IMR-90 (cell line): ENCODE results near the gene CDH26. TPM values are rescaled to one million over a fixed set of nuclear protein-coding genes. Genes with fewer than 3 reads are reported as not detected.

ENCODE experiments used
- ATAC-seq: fragments of 200-7000 bp; cut with Tn5 transposase; 2 replicates; pipeline ENCODE4 v1.9.1; 2020; ENCODE audit warnings: low read depth, mild to moderate bottlenecking, moderate library complexity
- BruUV-seq: library from RNA; stranded (reverse); fragments of 400-500 nt; replicated peaks from 2 replicates; lab custom pipeline; 2021; lab: Mats Ljungman, UMichigan
- CTCF ChIA-PET: fragments of 300-600 bp; formaldehyde crosslinking; extraction: SDS; loops from one replicate; lab custom pipeline; 2021; ENCODE audit warnings: antibody characterized with exemption; lab: Yijun Ruan, JAX
- POLR2A ChIA-PET: fragments of 300-600 bp; sonication (Branson Sonifier 250); formaldehyde crosslinking; loops from one replicate; lab custom pipeline; 2022; ENCODE audit warnings: antibody characterized with exemption; ENCODE audit not compliant: unreplicated experiment; lab: Charles Lee
- DNase-seq: peaks from one replicate; pipeline ENCODE4 v3.0.0; 2013
- H2AFZ ChIP-seq: replicated peaks from 2 replicates; pipeline ENCODE3; 2013; ENCODE audit warnings: low read length, mild to moderate bottlenecking; ENCODE audit not compliant: poor library complexity
- H2AK5ac ChIP-seq: 2 replicates; pipeline ENCODE4 v1.6.1; 2013; ENCODE audit warnings: low read depth, low read length, inconsistent platforms
- H2AK9ac ChIP-seq: replicated peaks from 2 replicates; pipeline ENCODE3; 2013; ENCODE audit warnings: mild to moderate bottlenecking, low read depth, low read length, moderate library complexity; ENCODE audit not compliant: poor library complexity
- H2BK120ac ChIP-seq: 2 replicates; pipeline ENCODE4 v1.6.1; 2013; ENCODE audit warnings: low read depth, low read length, inconsistent platforms
- H2BK15ac ChIP-seq: 3 replicates; pipeline ENCODE4 v1.6.1; 2013; ENCODE audit warnings: low read depth, low read length, inconsistent platforms
- H2BK20ac ChIP-seq: 2 replicates; pipeline ENCODE4 v1.6.1; 2013; ENCODE audit warnings: low read depth, mild to moderate bottlenecking, inconsistent platforms, low read length, moderate library complexity
- H2BK5ac ChIP-seq: 2 replicates; pipeline ENCODE4 v1.6.1; 2013; ENCODE audit warnings: mild to moderate bottlenecking, low read depth, low read length, inconsistent platforms; ENCODE audit not compliant: poor library complexity, severe bottlenecking
- H3K14ac ChIP-seq: replicated peaks from 2 replicates; pipeline ENCODE4 v1.6.1; 2013; ENCODE audit warnings: low read depth, low read length, inconsistent platforms
- H3K18ac ChIP-seq: 2 replicates; pipeline ENCODE4 v1.6.1; 2013; ENCODE audit warnings: low read depth, low read length, control low read depth
- H3K23ac ChIP-seq: 2 replicates; pipeline ENCODE4 v1.6.1; 2013; ENCODE audit warnings: low read depth, low read length, inconsistent platforms
- H3K27ac ChIP-seq: 2 replicates; pipeline ENCODE4 v1.5.1; 2013; ENCODE audit warnings: mild to moderate bottlenecking, control low read depth, low read length; ENCODE audit not compliant: insufficient read depth
- H3K27me3 ChIP-seq: 2 replicates; pipeline ENCODE4 v1.6.1; 2013; ENCODE audit warnings: low read length; ENCODE audit not compliant: control insufficient read depth, insufficient read depth
- H3K36me3 ChIP-seq: 2 replicates; pipeline ENCODE4 v1.6.1; 2013; ENCODE audit warnings: low read length, mixed read lengths; ENCODE audit not compliant: control insufficient read depth, insufficient read depth
- H3K4ac ChIP-seq: 2 replicates; pipeline ENCODE4 v1.6.1; 2013; ENCODE audit warnings: low read depth, low read length, inconsistent platforms
- H3K4me1 ChIP-seq: 2 replicates; pipeline ENCODE4 v1.6.1; 2013; ENCODE audit warnings: low read length, mixed read lengths; ENCODE audit not compliant: control insufficient read depth, insufficient read depth
- H3K4me2 ChIP-seq: 2 replicates; pipeline ENCODE4 v1.6.1; 2013; ENCODE audit warnings: low read depth, mild to moderate bottlenecking, control low read depth, low read length, moderate library complexity
- H3K4me3 ChIP-seq: 2 replicates; pipeline ENCODE4 v1.5.1; 2013; ENCODE audit warnings: low read depth, mild to moderate bottlenecking, control low read depth, low read length, moderate library complexity; ENCODE audit not compliant: insufficient read depth
- H3K56ac ChIP-seq: 2 replicates; pipeline ENCODE4 v1.6.1; 2013; ENCODE audit warnings: low read length, inconsistent platforms; ENCODE audit not compliant: insufficient read depth; ENCODE audit errors: extremely low read depth
- H3K79me1 ChIP-seq, 2 experiments: 2 replicates each; pipeline ENCODE4 v1.6.1; 2013; ENCODE audit warnings: low read length in 2 of 2, inconsistent platforms in 1 of 2, low read depth in 1 of 2
- H3K9ac ChIP-seq: 2 replicates; pipeline ENCODE4 v1.6.1; 2013; ENCODE audit warnings: low read depth, low read length, control low read depth
- H3K9me1 ChIP-seq: 2 replicates; pipeline ENCODE4 v1.6.1; 2013; ENCODE audit warnings: low read length, inconsistent platforms; ENCODE audit not compliant: insufficient read depth
- H3K9me3 ChIP-seq: 2 replicates; pipeline ENCODE4 v1.6.1; 2013; ENCODE audit warnings: low read length; ENCODE audit not compliant: control insufficient read depth, insufficient read depth
- H4K20me1 ChIP-seq: 2 replicates; pipeline ENCODE4 v1.6.1; 2013; ENCODE audit warnings: low read length, inconsistent platforms; ENCODE audit not compliant: insufficient read depth
- H4K5ac ChIP-seq: 2 replicates; pipeline ENCODE4 v1.6.1; 2013; ENCODE audit warnings: mild to moderate bottlenecking, low read depth, low read length, control low read depth
- H4K8ac ChIP-seq, 2 experiments: 2 replicates each; pipeline ENCODE4 v1.6.1; 2013; ENCODE audit warnings: low read depth in 2 of 2, low read length in 2 of 2, control low read depth in 1 of 2, inconsistent platforms in 1 of 2
- H4K91ac ChIP-seq: 2 replicates; pipeline ENCODE4 v1.6.1; 2013; ENCODE audit warnings: low read depth, low read length, inconsistent platforms; ENCODE audit not compliant: insufficient read depth
- MAZ ChIP-seq: IDR thresholded peaks from 2 replicates; pipeline ENCODE4 v1.6.1; 2012; ENCODE audit warnings: low read depth, mild to moderate bottlenecking, low read length, improper control_type of control experiment, moderate library complexity, borderline replicate concordance
- RAD21 ChIP-seq: IDR thresholded peaks from 2 replicates; pipeline ENCODE4 v1.6.1; 2012; ENCODE audit warnings: low read length, improper control_type of control experiment
- SMC3 ChIP-seq: fragments of 150-350 bp; IDR thresholded peaks from 2 replicates; pipeline ENCODE4 v1.6.1; 2016; ENCODE audit warnings: low read depth, mild to moderate bottlenecking, antibody characterized with exemption, low read length, moderate library complexity
- WGBS, 2 experiments: methylation state at CpG; one replicate each; pipeline versions ENCODE4 v1.1.5 to v1.1.7; 2013; ENCODE audit warnings: missing lambda C conversion rate in 2 of 2; ENCODE audit not compliant: insufficient read length in 1 of 2; ENCODE audit errors: extremely low coverage in 2 of 2; 5-methylcytosine and 5-hydroxymethylcytosine counted together
- dilution Hi-C: fragments of 300-500 bp; cut with HindIII; formaldehyde crosslinking; loops from one replicate; pipeline ENCODE4 v1.14.3; 2018; ENCODE audit warnings: low sequenced_read_pairs; ENCODE audit not compliant: unreplicated experiment
- in situ Hi-C: fragments of 300-500 bp; cut with MboI; formaldehyde crosslinking; loops from 3 replicates; pipeline ENCODE4 v1.14.3; 2019; ENCODE audit warnings: low sequenced_read_pairs, inconsistent platforms, mixed read lengths
- intact Hi-C: fragments of 100-400 bp; cut with micrococcal nuclease; formaldehyde crosslinking; loops from 2 replicates; pipeline ENCODE4 v1.10.0; 2022
- polyA plus RNA-seq, 3 experiments: library from polyadenylated mRNA; depleted of rRNA; stranded (reverse); fragments of >200 nt; gene quantifications; 2 replicates each; pipeline ENCODE4 v1.2.3, GENCODE V29; 2012; ENCODE audit warnings: low replicate concordance in 1 of 3
- total RNA-seq: library from RNA; depleted of rRNA; stranded (reverse); fragments of >200 nt; gene quantifications from 2 replicates; pipeline ENCODE4 v1.2.3, GENCODE V29; 2012
- TF ChIP-seq, protein P1 (sequence below): conservative IDR thresholded peaks from 2 replicates; pipeline ENCODE4 v1.5.1; 2012; ENCODE audit warnings: mild to moderate bottlenecking, low read depth, low read length, improper control_type of control experiment

CDH26 gene
- total and polyA plus RNA-seq, 2 of the 4 experiments (the other 2 are of a cell fraction): not detected

DNA sequence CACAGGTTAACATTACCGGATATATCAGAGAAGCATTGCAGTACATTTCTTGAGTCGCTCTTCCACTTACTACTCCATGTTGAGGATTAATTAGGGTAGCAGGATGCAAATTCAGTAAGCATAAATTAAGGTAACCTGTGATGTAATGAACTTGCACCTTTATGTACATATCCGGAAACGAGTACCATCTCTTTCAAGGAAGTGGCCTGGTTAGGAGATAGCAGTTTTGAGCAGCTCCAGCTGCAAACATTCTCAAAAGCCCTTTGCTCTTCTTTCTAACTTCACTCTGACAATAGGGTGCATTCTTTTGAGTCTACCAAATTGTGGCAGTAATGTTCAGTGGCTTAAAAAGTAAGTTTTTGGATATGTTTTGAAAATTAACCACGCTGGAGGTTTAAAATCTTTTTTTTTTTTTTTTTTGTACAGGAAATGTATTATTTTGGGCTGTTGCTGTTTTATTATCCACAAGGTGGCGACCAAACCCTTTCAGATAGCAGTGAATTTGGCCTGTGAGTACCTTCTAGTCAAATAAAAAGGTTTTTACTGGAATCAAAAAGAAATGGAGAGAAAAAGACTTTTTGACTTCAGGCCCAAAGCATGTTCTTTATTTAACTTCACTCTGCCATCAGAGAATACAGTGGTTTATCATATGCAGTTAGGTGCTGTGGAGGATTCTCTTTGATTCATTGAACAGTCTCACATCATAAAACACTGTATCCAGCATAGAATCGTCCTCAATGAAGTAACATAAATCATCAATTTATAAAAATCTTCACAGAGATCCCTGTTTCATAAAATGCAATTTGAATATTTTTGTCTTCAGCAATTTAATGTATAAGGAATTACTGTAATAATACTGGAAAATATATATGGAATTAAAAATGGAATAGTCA is 9.1 kb upstream of the CDH26 start:
- H2BK20ac ChIP-seq: no peak overlapping the region
- no peak overlapping the region for H2AFZ ChIP-seq
- no peak overlapping the region for H3K4ac ChIP-seq
- peaks cover 2% of the 10 kb centered on the region for H3K4me1 ChIP-seq
- ATAC-seq (peak; percentile 67), DNase-seq (peak; percentile 67)
- no peak overlapping the region for H2BK5ac ChIP-seq
- H4K8ac ChIP-seq: no peak overlapping the region
- H3K14ac ChIP-seq: no peak overlapping the region
- no peaks in the 10 kb centered on the region for H3K9me3 ChIP-seq
- WGBS, 2 experiments: no CpG with 5 or more reads among the region's 7 CpGs
- H2AK9ac ChIP-seq: no peak overlapping the region
- no peak overlapping the region for H4K5ac ChIP-seq
- ChIA-PET POLR2A (no interaction called here), CTCF (interaction anchor here (0.6 to 0.7 kb wide), 2 partner anchors 161 to 183 kb away, joined by 4 to 9 read pairs; no protein-coding TSS in a partner anchor)
- H3K4me2 ChIP-seq: no peak overlapping the region
- H3K79me1 ChIP-seq: no peaks in the 10 kb centered on the region
- BruUV-seq: no TSS peak
- no peaks in the 10 kb centered on the region for H3K9me1 ChIP-seq
- H3K9ac ChIP-seq: no peak overlapping the region
- H3K27ac ChIP-seq: no peak overlapping the region
- H3K23ac ChIP-seq: no peak overlapping the region
- in situ Hi-C loops: no loop called here
- H3K56ac ChIP-seq: no peak overlapping the region
- H4K91ac ChIP-seq: no peak overlapping the region
- peaks cover 8% of the 10 kb centered on the region for H3K36me3 ChIP-seq
- H2BK15ac ChIP-seq: no peak overlapping the region
- no peak overlapping the region for H2AK5ac ChIP-seq
- intact Hi-C loops: loop anchor here (2.0 to 10.0 kb wide), 5 partner anchors 108 to 1236 kb away; no protein-coding TSS in a partner anchor
- no peaks in the 10 kb centered on the region for H3K27me3 ChIP-seq
- dilution Hi-C loops: no loop called here
- H4K20me1 ChIP-seq: no peaks in the 10 kb centered on the region
- TF ChIP-seq MAZ (no peak), RAD21 (peak; percentile 72), SMC3 (peak; percentile 51)
- TF ChIP-seq, protein P1, sequence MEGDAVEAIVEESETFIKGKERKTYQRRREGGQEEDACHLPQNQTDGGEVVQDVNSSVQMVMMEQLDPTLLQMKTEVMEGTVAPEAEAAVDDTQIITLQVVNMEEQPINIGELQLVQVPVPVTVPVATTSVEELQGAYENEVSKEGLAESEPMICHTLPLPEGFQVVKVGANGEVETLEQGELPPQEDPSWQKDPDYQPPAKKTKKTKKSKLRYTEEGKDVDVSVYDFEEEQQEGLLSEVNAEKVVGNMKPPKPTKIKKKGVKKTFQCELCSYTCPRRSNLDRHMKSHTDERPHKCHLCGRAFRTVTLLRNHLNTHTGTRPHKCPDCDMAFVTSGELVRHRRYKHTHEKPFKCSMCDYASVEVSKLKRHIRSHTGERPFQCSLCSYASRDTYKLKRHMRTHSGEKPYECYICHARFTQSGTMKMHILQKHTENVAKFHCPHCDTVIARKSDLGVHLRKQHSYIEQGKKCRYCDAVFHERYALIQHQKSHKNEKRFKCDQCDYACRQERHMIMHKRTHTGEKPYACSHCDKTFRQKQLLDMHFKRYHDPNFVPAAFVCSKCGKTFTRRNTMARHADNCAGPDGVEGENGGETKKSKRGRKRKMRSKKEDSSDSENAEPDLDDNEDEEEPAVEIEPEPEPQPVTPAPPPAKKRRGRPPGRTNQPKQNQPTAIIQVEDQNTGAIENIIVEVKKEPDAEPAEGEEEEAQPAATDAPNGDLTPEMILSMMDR: peak; percentile 77
- no peak overlapping the region for H2BK120ac ChIP-seq
- no peak overlapping the region for H3K18ac ChIP-seq
- H3K4me3 ChIP-seq: no peak overlapping the region
